ENCODE results near the gene C1orf116.

Gene C1orf116

GRCh38 chr1:206975306-206975705 lies 57.2 kb downstream of the C1orf116 start:
- no peak overlapping the region for H3K4me3 ChIP-seq (ENCODE audit: low read depth in 1 of 2, low read length in 2 of 2)
- no peak overlapping the region for H3K27ac ChIP-seq (ENCODE audit: low read depth, low read length)
- no peak overlapping the region for H3K9ac ChIP-seq (ENCODE audit: low read length)
- no peaks in the 10 kb centered on the region for H3K36me3 ChIP-seq (ENCODE audit: insufficient read depth, low read length)
- H3K9me3 ChIP-seq (ENCODE audit: low read length) = no peaks in the 10 kb centered on the region
- no peaks in the 10 kb centered on the region for H3K4me1 ChIP-seq (ENCODE audit: insufficient read depth, low read length)
- H3K27me3 ChIP-seq (ENCODE audit: control insufficient read depth in 1 of 2, insufficient read depth in 2 of 2, low read length in 2 of 2) = no peaks in the 10 kb centered on the region

- Histone ChIP-seq H3K36me3 (ENCODE audit: insufficient read depth, low read length) (no peaks in the 10 kb centered on the region), H3K9ac (ENCODE audit: low read length) (no peak overlapping the region), H3K4me1 (ENCODE audit: insufficient read depth, low read length) (no peaks in the 10 kb centered on the region), H3K4me3 (ENCODE audit: low read depth in 1 of 2, low read length in 2 of 2) (no peak overlapping the region), H3K9me3 (ENCODE audit: low read length) (no peaks in the 10 kb centered on the region), H3K27me3 (ENCODE audit: control insufficient read depth in 1 of 2, insufficient read depth in 2 of 2, low read length in 2 of 2) (no peaks in the 10 kb centered on the region), H3K27ac (ENCODE audit: low read depth, low read length) (no peak overlapping the region)
These were observed 58.4 kb downstream of the C1orf116 start for GRCh38 chr1:206974140-206974539.

GRCh38 chr1:206972728-206973127 lies 59.8 kb downstream of the C1orf116 start:
- H3K9ac ChIP-seq (ENCODE audit: low read length) = no peak overlapping the region
- H3K27ac ChIP-seq (ENCODE audit: low read depth, low read length) = no peak overlapping the region
- no peaks in the 10 kb centered on the region for H3K4me1 ChIP-seq (ENCODE audit: insufficient read depth, low read length)
- H3K27me3 ChIP-seq (ENCODE audit: control insufficient read depth in 1 of 2, insufficient read depth in 2 of 2, low read length in 2 of 2) = no peaks in the 10 kb centered on the region
- no peak overlapping the region for H3K4me3 ChIP-seq (ENCODE audit: low read depth in 1 of 2, low read length in 2 of 2)
- no peaks in the 10 kb centered on the region for H3K36me3 ChIP-seq (ENCODE audit: insufficient read depth, low read length)
- no peaks in the 10 kb centered on the region for H3K9me3 ChIP-seq (ENCODE audit: low read length)

GRCh38 chr1:206971029-206971655 lies 61.4 kb downstream of the C1orf116 start:
- no peak overlapping the region for H3K27ac ChIP-seq (ENCODE audit: low read depth, low read length)

GRCh38 chr1:206970446-206970845 lies 62.1 kb downstream of the C1orf116 start, which contains the start of gene FCAMR:
Gene FCAMR, minus strand, starts transcription at chr1:206970460. Its CDS starts 335 bp downstream, at chr1:206970125.
- Histone ChIP-seq H3K4me1 (ENCODE audit: insufficient read depth, low read length) (no peaks in the 10 kb centered on the region), H3K4me3 (ENCODE audit: low read depth in 1 of 2, low read length in 2 of 2) (no peak within 1 kb of the TSS), H3K9ac (ENCODE audit: low read length) (no peak within 1 kb of the TSS), H3K9me3 (ENCODE audit: low read length) (no peaks in the 10 kb centered on the region), H3K27me3 (ENCODE audit: control insufficient read depth in 1 of 2, insufficient read depth in 2 of 2, low read length in 2 of 2) (no peaks in the 10 kb centered on the region), H3K27ac (ENCODE audit: low read depth, low read length) (no peak within 1 kb of the TSS), H3K36me3 (ENCODE audit: insufficient read depth, low read length) (no peaks in the 10 kb centered on the region)

More at GRCh38 chr1:206971029-206971655, 61.4 kb downstream of the C1orf116 start:
- Histone ChIP-seq H3K27me3 (ENCODE audit: control insufficient read depth in 1 of 2, insufficient read depth in 2 of 2, low read length in 2 of 2) (no peaks in the 10 kb centered on the region), H3K4me3 (ENCODE audit: low read depth in 1 of 2, low read length in 2 of 2) (no peak overlapping the region), H3K4me1 (ENCODE audit: insufficient read depth, low read length) (no peaks in the 10 kb centered on the region), H3K36me3 (ENCODE audit: insufficient read depth, low read length) (no peaks in the 10 kb centered on the region), H3K9ac (ENCODE audit: low read length) (no peak overlapping the region), H3K9me3 (ENCODE audit: low read length) (no peaks in the 10 kb centered on the region)

- no peaks in the 10 kb centered on the region for H3K27me3 ChIP-seq (ENCODE audit: control insufficient read depth in 1 of 2, insufficient read depth in 2 of 2, low read length in 2 of 2)
- no peak overlapping the region for H3K9ac ChIP-seq (ENCODE audit: low read length)
- no peak overlapping the region for H3K27ac ChIP-seq (ENCODE audit: low read depth, low read length)
- no peaks in the 10 kb centered on the region for H3K36me3 ChIP-seq (ENCODE audit: insufficient read depth, low read length)
- H3K4me3 ChIP-seq (ENCODE audit: low read depth in 1 of 2, low read length in 2 of 2) = no peak overlapping the region
- no peaks in the 10 kb centered on the region for H3K9me3 ChIP-seq (ENCODE audit: low read length)
- H3K4me1 ChIP-seq (ENCODE audit: insufficient read depth, low read length) = no peaks in the 10 kb centered on the region
These were observed 63.5 kb downstream of the C1orf116 start for GRCh38 chr1:206969090-206969489.
